DMS153 (cell line): Measurements from ENCODE around the gene ASCC1.
"Not testable (repeated sequence)": the region's sequence is repeated elsewhere in the genome, so short reads cannot be mapped to it uniquely, and the experiment has no call there.

Experiments
- DNase-seq: peaks from one replicate; lab custom pipeline; 2025; lab: John Stamatoyannopoulos, UW

The ASCC1 gene

GRCh38 chr10:72170263-72170662 lies 45.8 kb downstream of the ASCC1 start:
- no peak for DNase-seq

GRCh38 chr10:72167118-72167517 lies 49.0 kb downstream of the ASCC1 start:
- DNase-seq = no peak

DNA sequence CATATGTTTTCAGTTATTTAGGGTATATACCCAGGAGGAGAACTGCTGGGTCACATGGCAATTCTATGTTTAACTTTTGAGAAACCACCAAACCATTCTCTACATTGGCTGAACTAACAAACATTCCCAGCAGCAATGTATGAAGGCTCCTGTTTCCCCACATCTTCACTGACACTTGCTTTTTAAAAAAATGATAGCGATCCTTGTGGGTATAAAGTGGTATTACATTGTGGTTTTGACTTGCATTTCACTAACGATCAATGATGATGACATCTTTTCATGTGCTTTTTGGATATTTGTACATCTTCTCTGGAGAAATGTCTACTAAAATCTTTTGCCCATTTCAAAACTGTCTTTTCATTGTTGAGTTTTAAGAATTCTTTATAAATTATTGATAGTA lies 51.5 kb downstream of the ASCC1 start:
- DNase-seq = no peak

DNA sequence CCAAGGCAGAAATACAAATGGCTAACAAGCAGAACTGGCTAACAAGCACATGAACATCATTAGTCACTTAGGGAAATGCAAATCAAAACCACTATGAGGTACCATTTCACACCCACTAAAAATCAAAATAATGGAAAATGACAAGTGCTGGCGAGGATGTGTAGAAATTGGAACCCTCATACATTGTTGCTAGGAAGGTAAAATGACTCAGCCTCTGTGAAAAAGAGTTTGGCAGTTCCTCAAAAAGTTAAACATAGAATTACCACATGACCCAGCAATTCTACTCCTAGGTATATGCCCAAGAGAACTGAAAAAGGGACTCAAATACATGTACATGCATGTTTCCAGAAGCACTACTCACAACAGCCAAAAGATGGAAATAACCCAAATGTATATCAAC lies 53.1 kb downstream of the ASCC1 start:
- DNase-seq = no peak

GRCh38 chr10:72158176-72158575 lies 57.9 kb downstream of the ASCC1 start:
- no peak for DNase-seq

DNA sequence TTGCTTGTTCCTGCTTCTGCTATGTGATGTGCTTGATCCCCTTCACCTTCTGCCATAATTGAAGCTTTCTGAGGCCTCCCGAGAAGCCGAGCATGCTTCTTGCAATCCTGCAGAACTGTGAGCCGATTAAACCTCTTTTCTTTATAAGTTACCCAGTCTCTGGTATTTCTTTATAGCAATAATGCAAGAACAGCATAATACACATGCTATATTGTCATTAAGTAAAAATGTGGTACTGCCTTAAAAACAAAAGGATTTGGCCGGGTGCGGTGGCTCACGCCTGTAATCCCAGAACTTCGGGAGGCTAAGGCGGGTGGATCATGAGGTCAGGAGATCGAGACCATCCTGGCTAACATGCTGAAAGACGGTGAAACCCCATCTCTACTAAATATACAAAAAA lies 59.9 kb downstream of the ASCC1 start:
- no peak for DNase-seq

GRCh38 chr10:72152286-72152685 lies 63.8 kb downstream of the ASCC1 start:
- DNase-seq = no peak

DNA sequence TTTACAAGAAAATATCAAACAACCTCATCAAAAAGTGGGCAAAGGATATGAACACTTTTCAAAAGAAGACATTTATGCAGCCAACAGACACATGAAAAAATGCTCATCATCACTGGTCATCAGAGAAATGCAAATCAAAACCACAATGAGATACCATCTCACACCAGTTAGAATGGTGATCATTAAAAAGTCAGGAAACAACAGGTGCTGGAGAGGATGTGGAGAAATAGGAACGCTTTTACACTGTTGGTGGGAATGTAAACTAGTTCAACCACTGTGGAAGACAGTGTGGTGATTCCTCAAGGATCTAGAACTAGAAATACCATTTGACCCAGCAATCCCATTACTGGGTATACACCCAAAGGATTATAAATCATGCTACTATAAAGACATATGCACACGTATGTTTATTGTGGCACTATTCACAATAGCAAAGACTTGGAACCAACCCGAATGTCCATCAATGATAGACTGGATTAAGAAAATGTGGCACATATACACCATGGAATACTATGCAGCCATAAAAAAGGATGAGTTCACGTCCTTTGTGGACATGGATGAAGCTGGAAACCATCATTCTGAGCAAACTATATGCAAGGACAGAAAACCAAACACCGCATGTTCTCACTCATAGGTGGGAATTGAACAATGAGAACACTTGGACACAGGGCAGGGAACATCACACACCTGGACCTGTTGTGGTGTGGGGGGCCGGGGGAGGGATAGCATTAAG lies 65.2 kb downstream of the ASCC1 start:
- DNase-seq = not testable (repeated sequence)

GRCh38 chr10:72147324-72147584 lies 68.8 kb downstream of the ASCC1 start:
- DNase-seq = not testable (repeated sequence)

DNA sequence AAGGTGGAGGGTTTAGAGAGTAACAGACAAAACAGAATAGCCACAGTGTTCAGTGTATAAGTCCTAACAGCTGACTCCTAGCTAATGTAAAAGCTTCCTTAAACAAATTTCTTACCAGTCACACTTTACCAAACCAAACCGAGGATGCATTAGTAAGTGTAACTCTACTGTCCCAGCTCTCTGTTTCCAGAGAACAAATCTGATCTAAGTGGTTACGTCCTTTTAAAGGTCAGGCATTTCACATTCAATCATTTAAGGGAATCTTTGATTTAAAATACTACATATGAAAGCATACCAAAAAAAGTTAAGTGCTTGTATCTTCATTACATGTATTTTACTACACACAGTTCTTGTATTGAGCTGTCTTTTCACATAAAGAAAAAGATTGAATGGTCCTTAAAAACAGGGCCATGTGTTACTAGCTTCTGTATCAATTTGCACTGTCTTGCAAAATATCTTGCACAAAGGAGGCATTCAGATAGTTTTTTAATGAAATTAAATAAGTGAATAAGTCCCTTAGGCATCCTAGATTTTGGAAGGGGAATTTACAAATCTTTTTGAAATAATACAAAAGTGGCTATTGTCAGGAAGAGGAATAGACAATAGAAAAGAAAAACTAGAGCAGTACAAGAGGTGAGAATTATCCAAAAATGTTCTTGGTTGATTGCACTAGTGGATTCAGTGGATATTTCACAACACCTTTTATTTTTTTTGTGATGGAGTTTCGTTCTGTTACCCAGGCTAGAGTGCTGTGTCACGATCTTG lies 69.3 kb downstream of the ASCC1 start:
- DNase-seq = no peak

- no peak for DNase-seq
Observed at GRCh38 chr10:72146071-72146470, 70.0 kb downstream of the ASCC1 start.

DNA sequence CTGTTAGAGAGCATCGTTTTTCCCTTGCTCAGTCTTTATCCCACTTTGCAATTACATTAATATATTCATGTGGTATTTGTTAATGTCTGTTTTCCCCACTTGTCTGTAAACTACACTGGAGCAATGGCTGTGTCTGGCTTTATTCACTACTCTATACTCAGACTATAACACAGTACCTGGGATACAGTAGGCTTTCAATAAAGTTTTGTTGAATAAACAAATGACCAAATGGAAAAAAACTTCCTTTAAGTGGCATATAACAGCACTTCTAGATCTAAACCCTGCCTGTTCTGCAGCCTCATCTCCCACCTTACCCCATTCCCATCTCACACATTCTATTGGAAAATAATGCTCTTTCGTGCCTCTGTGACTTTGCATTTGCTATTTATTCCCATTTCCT lies 70.4 kb downstream of the ASCC1 start:
- no peak for DNase-seq

DNA sequence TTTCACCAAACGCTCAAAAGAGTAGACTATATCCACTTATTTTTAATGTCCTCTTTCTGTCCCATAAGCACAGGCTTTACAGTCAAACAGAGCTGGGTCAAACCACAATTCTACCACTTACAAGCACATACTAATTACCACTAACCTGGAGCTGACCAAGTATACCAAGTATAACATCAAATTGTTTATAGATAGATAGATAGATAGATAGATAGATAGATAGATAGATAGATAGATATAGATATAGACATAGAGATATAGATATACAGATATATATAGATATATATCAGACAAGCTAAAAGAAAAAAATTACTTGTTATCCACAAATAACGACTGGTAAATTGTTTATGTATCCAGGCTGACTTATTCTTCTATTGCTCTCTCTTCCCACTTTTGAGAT lies 75.2 kb downstream of the ASCC1 start:
- DNase-seq = no peak

DNA sequence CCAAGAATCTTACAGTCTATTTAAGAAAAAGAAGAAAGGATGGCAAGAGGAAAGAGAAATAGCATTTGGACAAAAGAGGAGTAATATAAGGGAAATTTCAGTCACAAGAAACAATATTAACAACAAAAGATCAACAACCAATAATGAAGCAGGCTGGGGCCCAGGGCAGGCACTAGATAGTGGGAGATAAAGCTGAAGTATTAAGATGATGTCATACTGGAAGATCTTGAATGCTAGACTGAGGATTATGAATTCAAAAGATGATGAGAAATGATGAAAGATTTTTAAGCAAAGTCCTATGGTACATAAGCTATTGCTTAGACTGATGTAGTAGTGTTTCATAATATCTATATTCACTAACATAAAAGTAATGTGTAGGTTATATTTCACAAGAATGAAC lies 75.9 kb downstream of the ASCC1 start:
- DNase-seq = no peak

- no peak for DNase-seq
Observed at GRCh38 chr10:72137583-72137982, 78.5 kb downstream of the ASCC1 start.

GRCh38 chr10:72136225-72136624 lies 79.9 kb downstream of the ASCC1 start:
- DNase-seq = not testable (repeated sequence)

GRCh38 chr10:72134785-72135767 lies 81.0 kb downstream of the ASCC1 start:
- DNase-seq = no peak

- no peak for DNase-seq
Observed at GRCh38 chr10:72133517-72133916, 82.6 kb downstream of the ASCC1 start.

GRCh38 chr10:72132854-72133253 lies 83.2 kb downstream of the ASCC1 start:
- no peak for DNase-seq

- DNase-seq = no peak
Observed at GRCh38 chr10:72127571-72127970, 88.5 kb downstream of the ASCC1 start.

- DNase-seq = no peak
Observed at GRCh38 chr10:72126872-72127232, 89.2 kb downstream of the ASCC1 start.

- no peak for DNase-seq
Observed at GRCh38 chr10:72126184-72126871, 89.7 kb downstream of the ASCC1 start.
